GM12864 (cell line): ENCODE results near the gene UQCRQ.

ENCODE experiments used
- DNase-seq: peaks from one replicate; pipeline ENCODE4 v3.0.0-alpha.2; 2011; ENCODE audit warnings: low read depth
- H3K4me3 ChIP-seq: 2 replicates; pipeline ENCODE4 v1.5.1; 2011; ENCODE audit warnings: mild to moderate bottlenecking, low read depth, low read length, control low read depth
- TF ChIP-seq, protein P1 (sequence below): IDR thresholded peaks from 2 replicates; pipeline ENCODE4 v1.5.1; 2011; ENCODE audit warnings: low read depth, mild to moderate bottlenecking, moderate library complexity, low read length, control low read depth, inconsistent platforms; ENCODE audit errors: missing control alignments

Gene UQCRQ

DNA sequence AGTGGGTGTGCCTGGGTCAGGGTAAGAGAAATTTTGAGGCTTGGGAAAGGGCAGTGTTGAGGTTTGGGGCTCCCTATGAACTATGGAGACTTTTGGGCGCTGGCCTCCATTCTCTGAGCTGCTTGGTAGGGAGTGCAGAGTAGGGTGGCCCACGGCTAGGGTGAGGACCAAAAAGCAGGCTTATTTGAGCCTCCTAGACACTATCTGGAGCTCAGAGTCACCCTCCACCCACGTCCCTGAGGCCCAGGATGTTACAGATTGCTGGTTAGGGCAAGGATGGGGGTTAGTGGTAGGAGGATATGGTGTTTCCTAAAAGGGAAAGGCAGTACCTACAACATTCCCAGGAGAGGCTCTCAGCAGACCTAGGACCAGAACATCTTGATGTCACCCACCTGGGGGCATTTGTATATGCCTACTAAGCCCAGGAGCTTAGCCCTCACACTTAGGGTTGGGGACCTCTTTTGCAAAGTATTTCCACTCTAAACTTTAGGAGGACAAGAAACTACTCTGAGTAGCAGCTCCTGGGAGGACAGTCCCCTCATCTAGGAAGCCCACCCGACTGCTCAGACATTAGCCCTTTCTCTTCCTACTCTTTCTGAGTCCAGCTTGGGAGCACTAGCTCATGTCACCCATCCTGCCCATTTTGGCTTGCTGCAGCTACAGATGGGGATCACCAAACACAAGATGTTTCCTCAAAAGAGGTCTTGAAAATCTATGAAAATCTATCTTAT is 38.3 kb upstream of the UQCRQ start:
- TF ChIP-seq, protein P1, sequence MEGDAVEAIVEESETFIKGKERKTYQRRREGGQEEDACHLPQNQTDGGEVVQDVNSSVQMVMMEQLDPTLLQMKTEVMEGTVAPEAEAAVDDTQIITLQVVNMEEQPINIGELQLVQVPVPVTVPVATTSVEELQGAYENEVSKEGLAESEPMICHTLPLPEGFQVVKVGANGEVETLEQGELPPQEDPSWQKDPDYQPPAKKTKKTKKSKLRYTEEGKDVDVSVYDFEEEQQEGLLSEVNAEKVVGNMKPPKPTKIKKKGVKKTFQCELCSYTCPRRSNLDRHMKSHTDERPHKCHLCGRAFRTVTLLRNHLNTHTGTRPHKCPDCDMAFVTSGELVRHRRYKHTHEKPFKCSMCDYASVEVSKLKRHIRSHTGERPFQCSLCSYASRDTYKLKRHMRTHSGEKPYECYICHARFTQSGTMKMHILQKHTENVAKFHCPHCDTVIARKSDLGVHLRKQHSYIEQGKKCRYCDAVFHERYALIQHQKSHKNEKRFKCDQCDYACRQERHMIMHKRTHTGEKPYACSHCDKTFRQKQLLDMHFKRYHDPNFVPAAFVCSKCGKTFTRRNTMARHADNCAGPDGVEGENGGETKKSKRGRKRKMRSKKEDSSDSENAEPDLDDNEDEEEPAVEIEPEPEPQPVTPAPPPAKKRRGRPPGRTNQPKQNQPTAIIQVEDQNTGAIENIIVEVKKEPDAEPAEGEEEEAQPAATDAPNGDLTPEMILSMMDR: no peak
- no peak overlapping the region for H3K4me3 ChIP-seq
- no peak for DNase-seq

DNA sequence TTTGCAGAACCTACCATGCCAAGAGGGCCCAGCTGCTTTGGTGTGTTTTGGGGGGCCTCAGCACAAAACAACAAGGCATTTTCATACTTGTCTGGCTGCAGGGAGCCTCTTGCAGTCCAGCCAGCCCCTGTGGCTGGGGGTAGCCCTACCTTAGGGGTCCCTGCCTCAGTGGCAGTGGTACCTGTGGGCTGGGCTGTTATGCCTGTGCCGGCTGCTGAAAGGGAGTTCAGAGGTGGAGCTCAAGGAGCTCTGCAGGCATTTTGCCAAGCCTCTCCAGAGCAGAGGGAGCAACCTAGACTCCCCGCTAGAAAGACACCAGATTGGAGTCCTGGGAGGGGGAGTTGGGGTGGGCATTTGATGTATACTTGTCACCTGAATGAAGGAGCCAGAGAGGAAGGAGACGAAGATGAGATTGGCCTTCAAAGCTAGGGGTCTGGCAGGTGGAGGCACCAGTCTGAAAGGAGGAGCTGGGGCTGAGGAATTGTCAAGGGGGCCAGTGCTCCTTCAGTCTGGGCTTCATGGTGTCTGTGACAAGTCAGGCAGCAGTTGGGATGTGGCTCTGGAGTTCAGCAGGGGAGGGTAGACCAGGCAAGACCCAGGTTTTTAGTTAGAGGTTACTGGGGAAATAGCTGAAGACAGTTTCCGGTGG is 37.5 kb upstream of the UQCRQ start:
- no peak overlapping the region for H3K4me3 ChIP-seq
- TF ChIP-seq, protein P1: no peak
- DNase-seq: no peak

DNA sequence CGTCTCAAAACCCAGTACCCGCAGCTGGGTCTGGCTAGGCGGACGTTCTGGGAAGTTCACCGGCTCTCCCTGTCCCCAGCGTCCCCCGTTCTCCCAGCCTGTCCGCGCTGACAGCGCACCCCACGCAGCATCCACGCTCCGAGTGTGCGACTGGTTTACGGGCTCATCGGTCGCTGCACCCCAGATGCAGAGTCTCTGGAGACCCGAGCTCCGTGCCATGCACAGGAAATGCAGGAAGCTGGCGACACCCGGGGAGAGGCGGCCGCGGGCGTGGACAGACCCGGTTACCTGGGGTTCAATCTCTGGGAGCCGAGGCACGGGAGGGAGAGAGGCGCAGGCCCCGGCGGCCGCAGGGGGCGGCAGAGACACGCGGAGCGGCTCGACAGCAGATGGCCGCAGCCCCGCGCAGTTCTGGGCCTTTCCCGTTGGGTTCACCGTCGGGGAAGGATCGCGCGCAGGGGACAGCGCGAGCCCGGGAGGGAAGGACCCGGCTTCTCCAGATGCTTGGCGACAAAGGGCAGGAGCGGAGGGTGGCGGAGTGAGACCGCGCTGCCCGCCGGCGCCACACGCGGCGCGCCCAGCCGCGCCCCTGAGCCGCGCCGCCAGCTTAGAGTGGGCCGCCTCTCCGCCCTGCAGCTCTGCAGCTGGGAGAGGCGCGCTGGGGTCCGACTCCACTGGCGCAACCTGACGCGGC is 36.6 kb upstream of the UQCRQ start:
- DNase-seq: peak; percentile 19
- peak overlapping the region; percentile 71 for H3K4me3 ChIP-seq
- TF ChIP-seq, protein P1: peak; percentile 90

DNA sequence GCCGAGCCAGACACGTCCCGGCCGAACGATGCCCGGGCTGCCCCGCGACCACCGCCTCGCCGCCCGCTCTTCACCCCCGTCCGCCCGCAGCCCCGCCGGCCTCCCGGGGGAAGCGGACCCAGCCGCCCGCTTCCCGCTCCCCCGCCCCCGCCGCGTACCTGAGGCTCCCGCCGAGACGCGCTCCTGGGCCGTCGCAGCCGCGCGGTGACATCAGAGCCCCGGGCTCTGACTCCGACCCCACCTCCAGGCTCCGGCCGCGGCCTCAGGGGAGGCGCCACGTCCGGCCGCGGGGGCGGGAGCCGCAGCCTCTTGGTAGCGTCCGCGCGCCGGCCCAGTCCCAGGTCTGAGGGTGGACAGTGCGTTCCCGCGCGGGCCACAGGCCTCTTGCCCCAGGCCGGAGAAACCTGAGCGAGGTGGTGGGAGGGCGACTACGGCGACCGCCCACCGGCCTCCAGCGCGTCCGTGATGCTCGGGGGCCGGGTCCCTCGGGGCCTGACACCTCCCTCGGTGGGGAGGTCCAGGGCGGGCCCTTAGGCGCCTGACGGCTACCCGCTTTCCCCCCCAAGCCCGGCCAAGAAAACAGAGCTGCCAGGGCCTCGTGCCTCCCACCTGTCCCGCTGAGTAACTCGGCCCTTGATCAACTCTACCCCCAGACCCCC is 35.9 kb upstream of the UQCRQ start, which contains the start of gene SHROOM1:
SHROOM1 (minus strand) TSS at position 212 of the 659 bp plus-strand sequence. CDS start 4,507 bp downstream, outside the sequence.
- TF ChIP-seq, protein P1: no peak
- DNase-seq: no peak
- H3K4me3 ChIP-seq: peak within 1 kb of the TSS; percentile 71

DNA sequence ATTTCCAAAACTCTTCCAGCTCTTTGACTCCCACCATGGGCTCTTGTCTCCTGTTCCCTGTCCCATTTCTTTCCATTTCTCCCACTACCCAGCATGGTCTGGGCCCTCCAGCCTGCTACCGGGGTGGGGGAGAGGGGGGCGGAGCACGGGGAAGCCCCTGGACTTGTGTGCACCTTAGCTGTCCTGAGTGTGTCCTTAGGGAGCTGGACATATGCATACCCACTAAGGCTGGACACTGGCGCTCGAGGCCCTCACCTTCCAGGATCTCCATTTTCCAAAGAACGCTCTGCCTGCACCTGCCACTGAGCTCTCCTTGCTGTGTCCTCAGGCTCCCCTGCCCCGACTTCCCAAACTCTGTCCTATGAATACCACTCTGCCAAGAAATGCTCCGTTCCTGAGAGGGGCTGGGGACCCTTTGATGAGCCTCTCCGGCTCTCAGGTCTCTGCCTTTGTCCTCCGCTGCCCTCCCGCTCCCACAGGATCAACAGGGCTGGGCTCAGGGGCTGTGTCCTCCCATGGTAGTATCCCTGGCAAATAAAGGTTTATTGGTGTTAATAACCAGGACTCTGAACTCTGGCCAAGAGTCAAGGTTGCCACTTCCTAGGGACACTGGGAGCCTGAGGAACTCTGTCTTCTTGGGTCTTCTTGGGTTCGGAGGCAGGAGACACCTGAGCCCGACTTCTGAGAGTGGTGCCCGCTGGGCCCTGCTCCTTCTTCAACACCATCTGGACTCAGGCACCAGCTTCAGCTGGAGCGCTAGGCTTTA is 35.2 kb upstream of the UQCRQ start:
- H3K4me3 ChIP-seq: peak overlapping the region; percentile 71
- TF ChIP-seq, protein P1: no peak
- no peak for DNase-seq

DNA sequence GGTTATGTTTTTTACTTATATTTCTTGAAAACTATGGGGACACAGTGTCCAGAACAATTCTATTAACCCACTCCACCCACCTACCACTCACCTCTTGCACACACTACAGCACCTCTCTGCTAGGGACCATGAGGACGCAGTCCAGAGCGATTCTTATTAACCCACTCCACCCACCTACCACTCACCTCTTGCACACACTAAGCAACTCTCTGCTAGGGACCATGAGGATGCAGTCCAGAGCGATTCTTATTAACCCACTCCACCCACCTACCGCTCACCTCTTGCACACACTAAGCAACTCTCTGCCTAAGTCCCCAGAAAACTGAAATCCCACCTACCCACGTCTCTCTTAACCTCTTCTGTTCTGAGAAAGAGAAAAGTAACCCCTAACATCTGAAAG is 33.8 kb upstream of the UQCRQ start:
- peak; percentile 22 for DNase-seq
- H3K4me3 ChIP-seq: no peak overlapping the region
- TF ChIP-seq, protein P1: no peak
